HG02678 (cell line): ENCODE data around the gene FAM89B.
"Not testable (repeated sequence)": the region's sequence is repeated elsewhere in the genome, so short reads cannot be mapped to it uniquely, and the experiment has no call there.

Source experiments
- ATAC-seq: cut with Tn5 transposase; IDR thresholded peaks from one replicate; pipeline ENCODE4 v1.9.1; 2021; ENCODE audit warnings: mild to moderate bottlenecking, moderate library complexity; ENCODE audit not compliant: unreplicated experiment

Gene FAM89B

GRCh38 chr11:65556470-65557279, 15.7 kb upstream of the FAM89B start:
- ATAC-seq = no peak

DNA sequence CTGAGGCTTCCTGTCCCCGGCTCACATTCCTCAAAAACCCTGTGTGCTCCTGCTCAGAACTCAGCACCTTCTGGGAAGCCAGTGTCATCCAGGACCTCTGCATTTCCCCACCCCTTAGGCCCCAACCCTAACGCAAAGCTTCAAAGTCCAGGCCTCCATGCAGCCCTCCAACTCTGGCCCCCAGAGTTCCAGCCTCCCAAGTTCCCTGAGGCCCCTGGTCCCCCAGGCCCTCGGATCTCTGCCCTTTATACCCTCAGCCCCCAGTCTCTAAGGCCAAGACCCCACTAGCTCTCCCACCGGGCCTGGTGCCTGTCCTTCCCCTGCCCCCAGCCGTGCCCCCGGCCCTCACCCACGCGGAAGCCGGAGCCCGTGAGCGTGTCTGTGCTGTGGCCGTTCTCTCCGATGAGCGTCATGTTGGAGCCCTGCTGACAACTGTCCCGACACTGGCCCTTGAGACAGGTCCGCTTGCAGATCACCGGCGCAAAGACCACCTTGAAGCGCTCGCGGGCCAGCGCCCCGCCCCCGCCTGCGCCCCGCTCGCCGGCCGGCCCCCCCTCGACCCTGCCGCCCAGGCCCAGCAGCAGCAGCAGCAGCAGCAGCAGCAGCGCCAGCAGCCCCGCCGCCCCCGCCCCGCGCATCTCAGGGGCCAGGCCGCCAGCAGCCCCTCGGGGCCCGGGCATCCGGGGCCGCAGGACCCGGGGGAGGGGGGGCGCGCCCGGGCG, 14.9 kb upstream of the FAM89B start:
- no peak for ATAC-seq

GRCh38 chr11:65558002-65558929, 14.1 kb upstream of the FAM89B start, which contains the start of gene LTBP3:
TSS of gene LTBP3 (minus strand) at chr11:65558359. CDS start at chr11:65557959, 400 bp downstream.
- ATAC-seq = no peak

GRCh38 chr11:65558930-65559509, 13.3 kb upstream of the FAM89B start:
- ATAC-seq = no peak

DNA sequence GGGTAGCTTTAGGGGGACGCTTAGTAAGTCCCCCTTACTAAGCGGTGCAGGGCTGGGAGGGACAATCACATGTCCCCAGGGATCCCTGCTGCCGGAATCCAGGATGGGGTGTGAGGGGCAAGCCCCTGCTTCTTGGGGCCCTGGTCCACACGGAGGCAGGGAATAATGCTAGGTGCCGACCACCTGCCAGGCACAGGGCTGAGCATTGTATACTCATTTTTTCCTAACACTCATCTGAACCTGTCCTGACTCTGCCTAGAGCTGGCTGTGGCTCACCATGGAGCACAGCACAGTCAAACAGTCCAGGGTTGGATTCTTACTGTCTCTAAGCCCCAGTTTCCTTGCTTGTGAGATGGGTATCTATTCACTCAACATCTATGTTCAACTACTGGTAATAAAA, 12.8 kb upstream of the FAM89B start:
- no peak for ATAC-seq

DNA sequence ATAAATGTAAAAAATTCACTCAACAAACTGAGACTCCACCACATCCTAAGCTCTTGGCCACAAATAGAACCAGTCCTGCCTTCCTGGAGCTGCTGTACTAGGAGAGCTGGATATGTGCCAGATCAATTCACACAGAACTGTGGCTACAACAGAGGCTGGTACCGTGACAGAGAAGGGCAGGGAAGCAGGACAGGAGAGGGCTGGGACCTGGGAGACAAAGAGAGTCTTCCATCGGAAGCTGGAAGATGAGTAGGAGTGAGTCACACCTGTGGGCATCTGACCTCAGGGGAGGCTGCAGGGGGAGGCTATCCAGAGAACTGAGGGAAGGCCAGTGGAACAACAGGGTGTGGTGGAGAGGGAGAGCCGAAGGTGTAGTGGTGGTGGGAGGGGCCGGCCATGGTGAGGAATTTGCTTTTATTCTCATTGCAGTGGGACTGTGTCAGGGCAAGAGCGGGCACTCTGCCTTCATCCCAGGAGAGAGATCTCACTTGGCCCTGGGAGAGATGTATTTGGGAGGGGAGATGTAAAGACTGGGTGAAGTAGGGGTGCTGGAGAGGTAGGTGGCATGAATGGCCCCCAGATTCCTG, 12.3 kb upstream of the FAM89B start:
- ATAC-seq = no peak

DNA sequence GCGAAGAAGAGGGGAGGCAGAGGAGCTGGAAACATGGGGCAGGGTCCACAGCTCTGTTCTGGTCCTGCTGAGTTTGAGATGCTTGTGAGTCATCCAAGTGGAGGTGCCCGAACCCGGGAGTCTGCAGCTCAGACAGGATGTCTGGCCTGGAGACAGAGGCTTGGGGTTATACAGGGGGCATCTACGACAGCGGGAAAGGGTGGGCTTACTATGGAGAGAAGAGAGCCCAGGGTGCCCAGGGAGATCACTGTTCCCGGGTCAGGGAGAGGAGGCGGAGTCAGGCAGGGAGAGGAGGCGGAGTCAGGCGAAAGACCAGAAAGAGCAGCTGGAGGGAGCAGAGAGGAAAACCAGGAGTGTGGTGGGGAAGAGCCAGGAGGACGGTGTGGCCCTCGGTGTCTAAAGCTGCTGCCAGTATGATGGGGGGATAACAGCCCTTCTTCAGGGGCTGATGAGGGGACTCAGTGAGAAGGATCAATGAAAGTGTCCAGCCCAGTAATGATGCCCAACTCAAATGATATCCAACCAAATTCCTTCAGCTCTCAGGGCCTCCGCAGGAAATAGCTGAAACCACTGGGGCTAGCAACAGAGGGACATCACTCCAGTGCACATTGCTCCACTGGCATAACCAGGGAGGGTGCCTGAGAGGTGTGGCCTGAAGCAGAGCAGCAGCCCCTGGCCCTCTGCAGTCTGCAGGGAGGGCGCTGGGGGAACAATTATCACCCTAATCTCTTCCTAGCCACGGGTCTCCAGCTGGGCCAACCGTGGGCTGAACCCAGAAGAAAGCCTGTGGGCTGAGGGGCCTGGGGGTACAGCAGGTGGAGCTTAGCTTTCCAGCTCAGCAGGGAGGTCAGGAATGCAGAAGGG, 11.6 kb upstream of the FAM89B start:
- ATAC-seq = no peak

DNA sequence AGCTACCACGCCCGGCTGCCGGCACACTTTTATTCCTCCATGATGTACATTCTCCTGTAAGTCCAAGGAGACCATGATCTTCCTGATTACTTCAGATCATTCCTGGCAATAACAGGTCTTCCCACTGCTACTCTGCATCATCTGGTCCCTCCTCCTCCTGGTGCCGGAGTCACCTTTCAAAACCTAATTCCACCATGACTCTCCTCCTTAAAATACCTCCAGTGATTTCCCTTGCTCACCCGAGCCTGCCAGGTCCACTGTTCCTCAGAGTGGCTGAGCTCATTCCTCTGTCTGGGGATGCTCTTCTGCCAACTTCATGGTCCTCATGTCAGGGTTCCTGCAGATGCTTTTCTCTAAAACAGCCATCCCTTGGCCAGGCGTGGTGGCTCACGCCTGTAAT, 10.3 kb upstream of the FAM89B start:
- no peak for ATAC-seq

GRCh38 chr11:65562788-65563187, 9.6 kb upstream of the FAM89B start:
- ATAC-seq = no peak

DNA sequence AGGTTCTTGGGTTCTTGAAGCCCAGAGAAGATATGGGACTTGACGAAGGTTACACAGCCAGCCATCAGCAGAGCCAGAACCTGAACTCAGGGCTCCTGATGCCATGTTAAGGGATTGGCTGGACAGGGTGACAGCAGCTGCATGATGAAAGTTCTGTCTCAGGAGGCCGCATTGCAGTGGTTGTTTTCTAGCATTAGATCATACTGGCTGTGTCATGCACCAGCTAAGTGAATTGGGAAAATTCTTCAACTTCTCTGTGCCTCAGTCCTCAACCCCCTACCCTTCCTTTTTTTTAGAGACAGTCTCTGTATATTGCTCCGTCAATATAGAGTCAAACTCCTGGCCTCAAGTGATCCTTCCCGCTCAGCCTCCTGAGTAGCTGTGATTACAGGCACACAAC, 8.7 kb upstream of the FAM89B start:
- no peak for ATAC-seq

DNA sequence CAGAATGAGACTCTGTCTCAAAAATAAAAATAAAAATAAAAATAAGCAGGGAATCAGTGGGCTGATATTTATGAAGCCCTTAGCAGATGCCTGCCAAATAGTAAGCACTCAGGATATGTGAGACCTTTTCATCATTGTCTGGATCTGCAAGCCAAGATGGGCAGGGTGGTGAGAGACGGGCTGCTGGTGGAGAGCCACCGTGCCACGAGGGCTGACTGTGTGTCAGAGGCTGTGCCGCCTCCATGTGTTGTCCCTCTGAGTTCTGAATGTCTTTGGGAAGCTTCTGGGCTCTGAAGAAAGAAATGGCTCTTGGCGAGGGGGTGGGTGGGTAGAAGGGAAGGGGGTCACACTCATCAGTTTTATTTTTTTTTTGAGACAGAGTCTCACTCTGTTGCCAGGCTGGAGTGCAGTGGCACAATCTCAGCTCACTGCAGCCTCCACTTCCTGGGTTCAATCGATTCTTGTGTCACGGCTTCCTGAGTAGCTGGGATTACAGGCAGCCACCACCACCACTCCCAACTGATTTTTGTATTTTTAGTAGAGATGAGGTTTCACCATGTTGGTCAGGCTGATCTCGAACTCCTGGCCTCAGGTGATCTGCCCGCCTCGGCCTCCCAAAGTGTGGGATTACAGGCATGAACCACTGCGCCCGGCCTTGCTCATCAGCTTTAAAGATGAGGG, 7.3 kb upstream of the FAM89B start:
- ATAC-seq = not testable (repeated sequence)

DNA sequence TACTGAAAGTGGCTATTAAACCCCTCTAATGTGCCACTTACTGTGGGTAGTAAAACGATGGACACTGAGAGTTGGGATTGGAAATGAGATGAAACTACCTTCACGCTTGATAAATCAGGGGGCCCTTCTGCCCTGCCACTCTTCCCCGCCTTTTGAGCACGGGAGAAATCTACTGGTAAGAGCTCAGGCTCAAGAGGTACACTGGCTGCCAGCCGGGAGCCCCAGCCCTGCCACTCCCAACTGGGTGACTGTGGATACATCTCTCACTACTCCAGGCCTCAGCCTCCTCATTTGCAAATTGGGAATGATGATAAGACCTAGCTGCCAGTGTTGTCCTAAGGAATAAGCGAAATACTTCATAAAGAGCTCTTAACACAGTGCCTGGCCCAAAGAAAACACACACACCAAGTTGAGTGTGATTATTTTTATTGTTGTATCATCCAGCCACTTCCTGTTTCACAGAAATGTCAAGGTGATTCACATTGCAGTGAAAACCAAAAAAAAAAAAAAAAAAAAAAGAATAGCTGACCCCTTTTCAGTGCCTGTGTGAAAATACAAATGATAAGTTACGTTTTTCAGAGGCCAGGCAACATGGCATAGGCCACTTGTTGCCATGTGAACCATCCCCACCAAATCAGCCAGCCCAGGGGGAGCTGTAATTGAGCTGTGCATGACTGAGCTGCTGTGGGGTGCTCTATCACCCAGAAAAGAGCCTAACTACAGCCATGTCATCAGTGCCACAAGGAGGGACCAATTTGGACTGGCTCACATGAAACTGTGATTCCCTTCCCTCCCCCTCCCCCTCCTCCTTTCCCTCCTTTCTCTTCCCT, 6.5 kb upstream of the FAM89B start:
- no peak for ATAC-seq

- no peak for ATAC-seq
Observed at GRCh38 chr11:65569164-65569972, 3.0 kb upstream of the FAM89B start.

DNA sequence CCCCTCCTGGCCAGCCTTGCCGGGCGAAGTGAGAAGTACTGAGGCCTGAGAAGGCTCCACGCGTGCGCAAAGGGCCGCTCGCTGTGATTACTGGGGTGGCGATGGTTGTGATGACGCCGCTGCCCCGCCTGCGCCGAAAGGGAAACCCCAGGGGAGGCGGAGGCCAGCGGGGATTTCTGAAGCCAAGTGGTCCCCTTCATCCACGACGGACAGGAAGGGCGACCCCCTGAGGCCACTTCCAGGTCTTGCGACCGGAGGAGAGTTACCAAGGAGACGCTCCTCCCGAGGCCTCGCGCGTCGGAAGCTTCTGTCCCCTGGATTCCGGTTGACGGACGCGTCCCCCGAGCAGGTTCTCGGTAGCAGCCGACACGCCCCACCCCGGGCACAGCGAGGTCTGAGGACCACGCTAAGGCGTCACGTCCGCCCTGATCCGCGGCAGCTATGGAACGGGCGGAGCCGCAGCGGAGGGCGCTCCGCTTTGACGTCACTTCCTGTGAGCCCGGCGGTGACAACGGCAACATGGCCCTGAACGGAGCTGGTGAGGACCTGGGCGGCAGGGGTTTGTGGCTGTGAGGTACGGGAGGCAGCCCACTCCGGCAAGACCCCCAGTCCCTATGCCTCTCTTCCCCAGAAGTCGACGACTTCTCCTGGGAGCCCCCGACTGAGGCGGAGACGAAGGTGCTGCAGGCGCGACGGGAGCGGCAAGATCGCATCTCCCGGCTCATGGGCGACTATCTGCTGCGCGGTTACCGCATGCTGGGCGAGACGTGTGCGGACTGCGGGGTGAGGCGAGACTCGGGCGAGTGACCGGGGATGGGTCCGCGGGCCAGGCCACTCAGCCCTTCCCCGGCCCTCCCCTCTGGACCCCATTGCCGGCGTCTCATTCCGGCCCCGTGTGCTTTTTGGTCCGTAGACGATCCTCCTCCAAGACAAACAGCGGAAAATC, 2.1 kb upstream of the FAM89B start, which contains the start of gene ZNRD2:
Gene ZNRD2 (plus strand): TSS at position 505 of the 946 bp plus-strand sequence. CDS start 15 bp downstream, at position 520.
- ATAC-seq = peak; percentile 64

DNA sequence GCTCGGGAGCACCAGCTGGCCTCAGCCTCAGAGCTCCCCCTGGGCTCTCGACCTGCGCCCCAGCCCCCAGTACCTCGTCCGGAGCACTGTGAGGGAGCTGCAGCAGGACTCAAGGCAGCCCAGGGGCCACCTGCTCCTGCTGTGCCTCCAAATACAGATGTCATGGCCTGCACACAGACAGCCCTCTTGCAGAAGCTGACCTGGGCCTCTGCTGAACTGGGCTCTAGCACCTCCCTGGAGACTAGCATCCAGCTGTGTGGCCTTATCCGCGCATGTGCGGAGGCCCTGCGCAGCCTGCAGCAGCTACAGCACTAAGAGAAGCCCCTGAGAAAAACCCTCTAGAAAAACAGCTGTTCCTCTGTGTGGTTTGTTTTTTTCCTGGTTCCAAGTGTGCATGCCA, 918 bp upstream of the FAM89B start:
- ATAC-seq = no peak

- ATAC-seq = no peak
Observed at GRCh38 chr11:65571940-65572339, 398 bp upstream of the FAM89B start.
